DMS79 (cell line): ENCODE data around the gene SIK3.

Experiments
- DNase-seq: peaks from one replicate; lab custom pipeline; 2025; lab: John Stamatoyannopoulos, UW

The SIK3 gene

DNA sequence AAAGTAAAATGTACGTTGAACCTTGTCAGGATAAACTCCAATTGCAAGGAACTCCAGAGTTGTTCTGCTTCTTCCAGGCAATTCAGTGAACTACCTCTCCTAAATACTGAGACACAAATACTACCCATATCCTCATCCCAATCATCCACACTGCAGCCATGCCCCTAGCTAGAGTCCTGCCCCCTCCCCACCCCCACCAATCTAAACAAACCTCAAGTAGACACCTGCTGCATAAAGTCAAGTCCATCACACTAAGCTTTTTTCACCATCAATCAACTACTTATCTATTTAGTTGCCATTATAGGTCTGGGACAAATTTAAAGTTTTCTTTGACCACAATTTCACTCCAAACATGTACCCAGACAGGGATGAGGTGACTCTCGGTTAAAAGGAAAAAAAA lies 167.6 kb downstream of the SIK3 start:
- no peak for DNase-seq

- DNase-seq, result no peak
Measured at GRCh38 chr11:116930177-116930576, 168.1 kb downstream of the SIK3 start.

- DNase-seq, result no peak
Measured at GRCh38 chr11:116929414-116930090, 168.7 kb downstream of the SIK3 start.

- no peak for DNase-seq
Measured at GRCh38 chr11:116928845-116929244, 169.4 kb downstream of the SIK3 start.

DNA sequence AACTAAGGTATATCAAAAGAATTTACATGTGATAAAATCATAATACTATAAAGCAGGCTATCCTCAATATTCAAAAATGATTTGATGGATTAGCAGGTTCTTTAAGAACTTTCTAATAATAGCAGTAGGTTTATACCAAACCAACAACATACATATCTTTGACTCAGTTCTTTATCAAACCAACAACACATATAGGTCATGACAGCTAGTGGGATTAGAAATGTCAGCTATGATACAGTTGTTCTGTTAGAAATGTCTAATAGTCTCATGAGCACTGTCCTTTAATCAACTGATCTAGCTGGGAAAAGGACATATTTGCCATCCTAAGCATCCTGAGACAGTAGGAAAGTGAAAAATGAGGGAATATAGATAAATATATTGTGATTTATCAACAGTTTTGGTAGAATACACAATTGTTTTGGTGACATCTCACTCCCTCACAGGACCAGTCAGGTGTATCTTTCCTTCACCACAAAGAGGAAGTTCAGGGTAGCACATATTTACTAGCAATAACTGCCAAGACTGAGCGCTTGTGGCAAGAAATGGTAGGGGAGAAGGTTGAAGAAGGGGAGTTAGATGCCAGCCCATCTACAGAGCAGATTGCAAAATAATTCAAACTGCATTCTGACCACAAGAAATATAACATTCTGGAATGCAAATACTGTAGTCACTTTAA lies 170.0 kb downstream of the SIK3 start:
- DNase-seq, result no peak

GRCh38 chr11:116927163-116927974 lies 170.9 kb downstream of the SIK3 start:
- DNase-seq, result no peak

GRCh38 chr11:116925050-116925449 lies 173.2 kb downstream of the SIK3 start:
- no peak for DNase-seq

- DNase-seq, result no peak
Measured at GRCh38 chr11:116918925-116919655, 179.1 kb downstream of the SIK3 start.

- DNase-seq, result no peak
Measured at GRCh38 chr11:116917632-116918031, 180.6 kb downstream of the SIK3 start.

GRCh38 chr11:116916886-116917285 lies 181.3 kb downstream of the SIK3 start:
- DNase-seq, result no peak

DNA sequence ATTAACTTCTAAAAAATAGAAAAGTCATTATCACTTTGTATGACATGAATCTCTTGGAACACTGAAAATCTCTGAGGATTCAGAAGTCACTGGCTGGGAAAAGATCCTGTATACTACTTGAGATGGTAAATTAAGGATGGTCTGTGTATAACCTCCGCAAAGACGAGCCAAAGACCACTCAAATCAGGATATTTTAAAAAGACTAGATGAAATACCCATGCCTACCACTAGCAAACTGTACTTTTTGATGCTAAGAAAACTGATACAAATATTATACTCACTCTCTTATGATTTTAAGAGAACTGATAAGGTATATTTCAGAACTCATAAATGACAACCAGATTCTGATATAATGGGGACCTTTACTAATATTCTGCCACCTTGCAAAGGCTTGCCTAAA lies 182.2 kb downstream of the SIK3 start:
- no peak for DNase-seq

- DNase-seq, result no peak
Measured at GRCh38 chr11:116913000-116913399, 185.2 kb downstream of the SIK3 start.

GRCh38 chr11:116911976-116912734 lies 186.1 kb downstream of the SIK3 start:
- DNase-seq, result no peak

DNA sequence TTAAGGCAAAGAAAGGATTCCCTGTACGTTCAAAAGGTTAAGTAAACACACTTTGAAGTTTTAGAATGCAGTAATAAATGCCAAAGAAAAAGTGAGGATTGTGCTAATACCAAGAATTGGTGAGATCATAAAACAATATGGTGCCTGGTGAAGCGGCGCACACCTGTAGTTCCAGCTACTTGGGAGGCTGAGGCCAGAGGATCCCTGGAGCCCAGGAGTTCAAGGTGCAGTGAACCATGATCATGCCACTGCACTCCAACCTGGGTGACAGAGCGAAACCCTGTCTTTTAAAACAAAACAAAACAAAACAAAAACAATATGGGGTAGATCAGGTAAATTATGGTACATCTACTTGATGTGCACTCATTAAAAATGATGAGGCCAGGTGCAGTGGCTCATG lies 187.4 kb downstream of the SIK3 start:
- no peak for DNase-seq

DNA sequence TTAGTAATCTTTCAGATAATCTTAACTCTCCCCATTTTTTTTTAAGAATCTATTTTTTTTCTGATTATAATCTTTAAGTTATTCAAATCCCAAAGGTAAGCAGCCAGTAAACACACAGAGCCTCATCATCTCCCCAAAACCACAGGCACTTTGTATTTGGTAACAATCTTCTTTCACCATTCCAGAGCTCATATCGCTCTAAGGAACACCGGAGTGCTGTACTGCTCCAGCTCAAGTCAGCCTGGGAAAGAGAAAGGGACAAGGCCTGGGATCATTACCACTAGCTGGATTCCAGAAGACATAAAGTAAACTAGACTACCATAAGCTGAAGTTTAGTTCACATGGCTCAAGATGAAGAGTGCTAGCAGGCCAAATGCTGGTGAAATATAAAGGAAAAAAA lies 187.8 kb downstream of the SIK3 start:
- DNase-seq, result no peak

GRCh38 chr11:116909245-116909644 lies 189.0 kb downstream of the SIK3 start:
- DNase-seq, result no peak

GRCh38 chr11:116906479-116906878 lies 191.7 kb downstream of the SIK3 start:
- DNase-seq, result no peak

DNA sequence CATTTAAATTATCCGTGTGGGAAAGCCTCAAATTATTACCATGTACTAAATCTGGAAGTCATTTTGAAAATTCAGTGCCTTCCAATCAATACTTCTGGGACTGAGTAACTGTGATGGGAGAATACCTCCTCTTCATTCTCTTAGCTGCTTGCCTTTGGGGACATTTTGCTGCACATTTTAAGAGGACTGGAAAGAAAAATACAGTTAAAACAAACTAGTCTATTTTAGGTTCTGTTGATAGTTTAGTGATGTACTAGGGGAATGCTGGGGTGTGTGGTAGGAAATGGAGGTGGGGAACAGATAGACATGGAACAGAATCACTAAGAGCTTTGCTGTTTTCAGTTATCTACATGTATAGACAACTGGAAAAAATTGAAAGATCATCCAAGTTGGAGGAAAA lies 195.1 kb downstream of the SIK3 start:
- no peak for DNase-seq

DNA sequence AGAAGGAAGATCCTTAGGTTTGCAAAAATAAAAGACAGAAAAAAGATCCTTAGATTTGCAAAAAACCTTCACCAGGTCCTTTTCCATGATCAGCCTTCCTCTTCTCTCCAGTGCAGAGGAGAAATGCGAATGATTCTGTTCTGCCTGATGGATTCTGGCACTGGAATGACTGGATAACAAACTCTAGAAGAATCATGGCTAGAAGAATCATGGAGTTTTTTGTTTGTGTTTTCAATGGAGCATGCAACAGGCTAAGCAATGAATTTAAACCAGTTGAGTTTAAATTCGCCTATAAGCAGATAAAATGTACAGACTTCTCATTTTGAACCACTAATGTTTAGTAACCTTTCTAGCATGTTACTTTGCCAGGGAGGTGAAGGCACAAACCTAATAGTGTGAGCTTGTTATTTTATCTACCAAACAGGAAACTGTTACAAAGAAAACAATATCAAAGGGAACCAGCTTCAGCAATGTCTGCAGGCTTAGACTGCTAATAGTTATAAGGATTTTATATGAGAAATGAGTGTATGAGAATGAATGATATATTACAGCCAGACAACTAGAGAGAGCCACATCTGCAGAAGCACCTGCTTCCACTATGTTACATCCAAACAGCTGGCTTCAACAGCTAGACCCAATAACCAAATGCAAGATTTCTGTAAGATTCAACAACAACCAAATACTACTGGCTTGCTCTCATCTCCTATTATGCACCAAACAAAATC lies 196.1 kb downstream of the SIK3 start:
- DNase-seq, result no peak

DNA sequence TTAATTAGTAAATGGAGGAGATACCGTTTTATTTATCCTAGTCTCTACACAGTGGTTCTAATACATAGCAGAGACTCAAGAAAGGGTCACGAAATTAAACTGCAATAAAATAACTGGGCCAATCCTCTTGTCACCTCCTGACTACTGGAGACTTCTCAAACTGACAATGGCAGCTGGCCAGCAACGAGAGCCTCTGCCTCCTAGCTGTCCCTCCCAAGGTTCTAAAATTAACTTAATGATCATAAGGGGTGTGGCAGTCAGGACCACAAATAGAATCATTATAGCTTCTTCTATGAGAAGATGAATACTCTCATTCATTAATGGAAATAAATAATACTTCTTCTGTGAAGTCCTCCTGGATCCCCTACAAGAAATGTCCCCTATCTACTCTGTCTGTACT lies 197.0 kb downstream of the SIK3 start:
- no peak for DNase-seq

- DNase-seq, result no peak
Measured at GRCh38 chr11:116896211-116896610, 202.0 kb downstream of the SIK3 start.
